Caco-2 (cell line): ENCODE measurements around the gene SLC16A10. TPM values are rescaled to one million over a fixed set of nuclear protein-coding genes. Genes with fewer than 3 reads are reported as not detected.

Source experiments
- BruUV-seq: library from RNA; stranded (reverse); fragments of 400-500 nt; replicated peaks from 2 replicates; lab custom pipeline; 2021; lab: Mats Ljungman, UMichigan
- CTCF ChIA-PET: fragments of 300-600 bp; sonication (Branson Sonifier 250); formaldehyde crosslinking; loops from one replicate; lab custom pipeline; 2022; ENCODE audit warnings: antibody characterized with exemption; lab: Charles Lee
- POLR2A ChIA-PET: fragments of 300-600 bp; sonication (Branson Sonifier 250); formaldehyde crosslinking; loops from one replicate; lab custom pipeline; 2022; ENCODE audit warnings: antibody characterized with exemption; lab: Charles Lee
- DNase-seq, 2 experiments: peaks; one replicate each; pipeline versions ENCODE4 v3.0.0 to v3.0.0-alpha.2; 2020 to 2022
- H3K27me3 ChIP-seq: replicated peaks from 2 replicates; pipeline ENCODE4 v1.6.0; 2011; ENCODE audit warnings: low read length; ENCODE audit not compliant: control insufficient read depth, insufficient read depth
- H3K36me3 ChIP-seq: 2 replicates; pipeline ENCODE4 v1.5.1; 2011; ENCODE audit warnings: low read length; ENCODE audit not compliant: control insufficient read depth, insufficient read depth
- H3K4me1 ChIP-seq: fragments of 250-450 bp; sonication (Bioruptor Pico); 2 replicates; pipeline ENCODE4 v1.5.1; 2020; ENCODE audit warnings: mild to moderate bottlenecking
- H3K4me3 ChIP-seq: 2 replicates; pipeline ENCODE4 v1.5.1; 2011; ENCODE audit warnings: low read depth, mild to moderate bottlenecking, control low read depth, low read length
- H3K9me3 ChIP-seq: fragments of 250-450 bp; sonication (Bioruptor Pico); 2 replicates; pipeline ENCODE4 v1.5.1; 2020; ENCODE audit warnings: mild to moderate bottlenecking, moderate library complexity
- H3K27ac Mint-ChIP-seq: one replicate; pipeline ENCODE4 v1.8.0; 2022; ENCODE audit warnings: mixed read lengths; ENCODE audit not compliant: unreplicated experiment
- H3K27me3 Mint-ChIP-seq: one replicate; pipeline ENCODE4 v1.8.0; 2022; ENCODE audit warnings: mixed read lengths; ENCODE audit not compliant: insufficient read depth, unreplicated experiment
- H3K36me3 Mint-ChIP-seq: one replicate; pipeline ENCODE4 v1.8.0; 2022; ENCODE audit warnings: mild to moderate bottlenecking, mixed read lengths; ENCODE audit not compliant: insufficient read depth, unreplicated experiment
- H3K4me1 Mint-ChIP-seq: one replicate; pipeline ENCODE4 v1.8.0; 2022; ENCODE audit warnings: low read depth, mixed read lengths; ENCODE audit not compliant: unreplicated experiment
- H3K4me3 Mint-ChIP-seq: one replicate; pipeline ENCODE4 v1.8.0; 2022; ENCODE audit warnings: mild to moderate bottlenecking, moderate library complexity, mixed read lengths; ENCODE audit not compliant: unreplicated experiment
- H3K9me3 Mint-ChIP-seq: one replicate; pipeline ENCODE4 v1.8.0; 2022; ENCODE audit warnings: mixed read lengths; ENCODE audit not compliant: unreplicated experiment
- CTCF ChIP-seq, 2 experiments: fragments of 200-600 bp in 1 of 2; IDR thresholded peaks; 1 replicate in 1 of 2; 2 replicates in 1 of 2; pipeline versions ENCODE4 v1.5.1 to v1.8.0; 2011 to 2022; ENCODE audit warnings: antibody characterized with exemption in 1 of 2, control low read depth in 1 of 2, inconsistent platforms in 1 of 2, low read depth in 1 of 2, low read length in 1 of 2, mild to moderate bottlenecking in 1 of 2, moderate library complexity in 1 of 2; ENCODE audit not compliant: insufficient read depth in 1 of 2, severe bottlenecking in 1 of 2, unreplicated experiment in 1 of 2
- intact Hi-C: fragments of 100-400 bp; cut with micrococcal nuclease; formaldehyde crosslinking; loops from one replicate; pipeline ENCODE4 v1.10.0; 2022; ENCODE audit not compliant: unreplicated experiment
- total RNA-seq: library from RNA; stranded (reverse); gene quantifications from 2 replicates; pipeline ENCODE4 v1.2.3, GENCODE V29; 2022

SLC16A10 gene
- total RNA-seq, 1 experiment from 2014 or later: 14.2 TPM

- CTCF ChIA-PET: no interaction called here
- POLR2A ChIA-PET: interaction anchor here (0.7 kb wide), 1 partner anchor 596 kb away, joined by 4 read pairs; no protein-coding TSS in a partner anchor
- H3K4me3 Mint-ChIP-seq: peak overlapping the region; percentile 87
- H3K4me1 ChIP-seq: 0 out of 2 replicates have a peak, but pooled peaks cover 7% of the 10 kb centered on the region
- peak; percentile 58 to 61 for DNase-seq
- H3K27me3 ChIP-seq: no peaks in the 10 kb centered on the region
- H3K4me3 ChIP-seq: peak overlapping the region; percentile 85
- H3K9me3 Mint-ChIP-seq: no peaks in the 10 kb centered on the region
- intact Hi-C loops: loop anchor here (5.0 to 10.0 kb wide), 2 partner anchors 44 to 117 kb away; no protein-coding TSS in a partner anchor
- H3K9me3 ChIP-seq: no peaks in the 10 kb centered on the region
- peak overlapping the region; percentile 39 for H3K27ac Mint-ChIP-seq
- BruUV-seq: no TSS peak
- peaks cover 8% of the 10 kb centered on the region for H3K36me3 Mint-ChIP-seq
- no peaks in the 10 kb centered on the region for H3K36me3 ChIP-seq
- no peaks in the 10 kb centered on the region for H3K27me3 Mint-ChIP-seq
- TF ChIP-seq CTCF (IDR thresholded peaks at IDR 0.05; ENCODE audit: insufficient read depth in 1 of 2, low read depth in 1 of 2, low read length in 1 of 2, severe bottlenecking in 1 of 2, unreplicated experiment in 1 of 2): no peak
- H3K4me1 Mint-ChIP-seq: peaks cover 14% of the 10 kb centered on the region
These were observed 766 bp downstream of the SLC16A10 start for GRCh38 chr6:111087871-111088667.

- intact Hi-C loops: loop anchor here (5.0 to 10.0 kb wide), 2 partner anchors 44 to 116 kb away; no protein-coding TSS in a partner anchor
- Histone ChIP-seq H3K36me3 (no peaks in the 10 kb centered on the region), H3K4me1 (0 out of 2 replicates have a peak, but pooled peaks cover 7% of the 10 kb centered on the region), H3K4me3 (peak overlapping the region; percentile 85), H3K27me3 (no peaks in the 10 kb centered on the region), H3K9me3 (no peaks in the 10 kb centered on the region)
- no TSS peak for BruUV-seq
- peaks cover 8% of the 10 kb centered on the region for H3K36me3 Mint-ChIP-seq
- TF ChIP-seq CTCF (IDR thresholded peaks at IDR 0.05; ENCODE audit: insufficient read depth in 1 of 2, low read depth in 1 of 2, low read length in 1 of 2, severe bottlenecking in 1 of 2, unreplicated experiment in 1 of 2): no peak
- CTCF ChIA-PET: no interaction called here
- H3K4me1 Mint-ChIP-seq: peaks cover 14% of the 10 kb centered on the region
- peak overlapping the region; percentile 87 for H3K4me3 Mint-ChIP-seq
- H3K9me3 Mint-ChIP-seq: no peaks in the 10 kb centered on the region
- POLR2A ChIA-PET: no interaction called here
- H3K27ac Mint-ChIP-seq: peak overlapping the region; percentile 39
- no peak for DNase-seq
- H3K27me3 Mint-ChIP-seq: no peaks in the 10 kb centered on the region
These were observed 1.3 kb downstream of the SLC16A10 start for GRCh38 chr6:111088668-111089003.

GRCh38 chr6:111090766-111091165, 3.5 kb downstream of the SLC16A10 start:
- no peak overlapping the region for H3K4me3 ChIP-seq
- no peaks in the 10 kb centered on the region for H3K36me3 ChIP-seq
- H3K27me3 ChIP-seq: no peaks in the 10 kb centered on the region
- Mint-ChIP-seq H3K4me3 (no peak overlapping the region), H3K9me3 (peaks cover 9% of the 10 kb centered on the region), H3K27me3 (no peaks in the 10 kb centered on the region), H3K27ac (no peak overlapping the region), H3K36me3 (peaks cover 8% of the 10 kb centered on the region), H3K4me1 (peaks cover 14% of the 10 kb centered on the region)
- no TSS peak for BruUV-seq
- ChIA-PET POLR2A (no interaction called here), CTCF (no interaction called here)
- DNase-seq: no peak
- TF ChIP-seq CTCF (IDR thresholded peaks at IDR 0.05; ENCODE audit: insufficient read depth in 1 of 2, low read depth in 1 of 2, low read length in 1 of 2, severe bottlenecking in 1 of 2, unreplicated experiment in 1 of 2): no peak
- no peaks in the 10 kb centered on the region for H3K9me3 ChIP-seq
- intact Hi-C loops: no loop called here
- H3K4me1 ChIP-seq: 0 out of 2 replicates have a peak, but pooled peaks cover 7% of the 10 kb centered on the region
